ENCODE results near the gene TPRX1. TPM values are rescaled to one million over a fixed set of nuclear protein-coding genes. Genes with fewer than 3 reads are reported as not detected.
A peak's percentile ranks its signal among the peaks of the same experiment; 100 is the strongest.

Gene TPRX1
- total and polyA plus RNA-seq, 9 of the 15 experiments (the other 6 are each of a cell fraction or from before 2014, with no cell fraction given): not detected

GRCh38 chr19:47755762-47756626 is 48.4 kb downstream of the TPRX1 start (continued):
- TF ChIP-seq FOXA3 (CRISPR knock-in tag; conservative IDR thresholded peaks at IDR 0.05 in 1 of 2, IDR thresholded peaks at IDR 0.05 in 1 of 2): no peak
- TF ChIP-seq CBX5 (IDR thresholded peaks at IDR 0.05; ENCODE audit: borderline replicate concordance, low read depth): no peak
- TF ChIP-seq HMGN3 (IDR thresholded peaks at IDR 0.05; ENCODE audit: borderline replicate concordance, extremely low read depth, insufficient read length, low read depth, low read length): peak; percentile 24
- no peak for TF ChIP-seq ZNF277 (CRISPR knock-in tag; IDR thresholded peaks at IDR 0.05; ENCODE audit: borderline replicate concordance)

- TF ChIP-seq POLR2G (IDR thresholded peaks at IDR 0.05; ENCODE audit: low read depth, low read length): peak; percentile 60; the same call in 1 of the 2 replicates
- TF ChIP-seq ZBTB33 (CRISPR knock-in tag; IDR thresholded peaks at IDR 0.05): peak; percentile 70
- peak; percentile 54 for TF ChIP-seq RBFOX2 (IDR thresholded peaks at IDR 0.05; ENCODE audit: low read depth, low read length)
- TF ChIP-seq MECOM (CRISPR knock-in tag; IDR thresholded peaks at IDR 0.05): no peak
- WGBS (ENCODE audit: insufficient coverage, low coverage, missing lambda C conversion rate): 90% methylated on average over 15 of the region's 36 CpGs
- Histone ChIP-seq H2AFZ (ENCODE audit: low read depth, low read length) (no peak overlapping the region), H3K9me3 (replicated peaks; ENCODE audit: control insufficient read depth, insufficient read depth, low read depth, low read length) (no peaks in the 10 kb centered on the region), H3K9ac (ENCODE audit: insufficient read depth in 1 of 2, low read depth in 2 of 2, low read length in 2 of 2) (no peak overlapping the region), H3K4me3 (no peak overlapping the region), H3K27ac (ENCODE audit: extremely low read depth, low read depth, low read length) (no peak overlapping the region), H3K4me1 (replicated peaks in 1 of 2; ENCODE audit: control insufficient read depth in 2 of 2, insufficient read depth in 2 of 2, low read length in 2 of 2) (peaks cover 0 to 21% of the 10 kb centered on the region in 2 experiments; a peak in 2 of 5 replicates), H3K4me2 (ENCODE audit: insufficient read depth, low read length) (no peak overlapping the region), H4K20me1 (replicated peaks; ENCODE audit: control insufficient read depth, insufficient read depth, low read length) (peaks cover 7% of the 10 kb centered on the region), H3K79me2 (ENCODE audit: control insufficient read depth, insufficient read depth, low read length) (peaks cover 1% of the 10 kb centered on the region; the same call in 1 of the 3 replicates), H3K9me1 (ENCODE audit: control insufficient read depth, insufficient read depth, low read length) (peaks cover under 1% of the 10 kb centered on the region), H3K36me3 (ENCODE audit: control insufficient read depth, insufficient read depth, low read length) (peaks cover 90% of the 10 kb centered on the region; the same call in 2 of the 3 replicates), H3K27me3 (ENCODE audit: control insufficient read depth in 2 of 2, insufficient read depth in 2 of 2, low read length in 2 of 2) (no peaks in the 10 kb centered on the region)
- ATAC-seq (no peak), DNase-seq (ENCODE audit: extremely low read depth in 1 of 4, low spot score in 3 of 4) (no peak), FAIRE-seq (no peak)
- in situ Hi-C loops (cut with MboI): no loop called here
- BruUV-seq (replicated peaks): no TSS peak
- ChIA-PET POLR2A (interaction anchor here (0.6 to 3.4 kb wide), 4 partner anchors 8 to 335 kb away, joined by 3 to 17 read pairs (median 12); partner anchors contain the start of gene NOP53), CTCF (ENCODE audit: low intra/inter-chr PET ratio) (no interaction called here)
- intact Hi-C loops (cut with micrococcal nuclease): no loop called here
Observed at GRCh38 chr19:47755065-47755761, 49.1 kb downstream of the TPRX1 start.
